ENCODE results near the gene FOXS1. TPM values are rescaled to one million over a fixed set of nuclear protein-coding genes. Genes with fewer than 3 reads are reported as not detected.

Gene FOXS1
- total and polyA plus RNA-seq, 2 experiments from 2014 or later, result 0.26 TPM; not detected in 1

- no peak overlapping the region for H3K27ac Mint-ChIP-seq
- DNase-seq (ENCODE audit: low spot score), result no peak
- no peak for ATAC-seq
Measured at GRCh38 chr20:31818376-31818908, 27.0 kb downstream of the FOXS1 start.

More at GRCh38 chr20:31818376-31818908, 27.0 kb downstream of the FOXS1 start:
- Mint-ChIP-seq H3K4me1 (peaks cover 12% of the 10 kb centered on the region), H3K9me3 (no peaks in the 10 kb centered on the region), H3K36me3 (ENCODE audit: low read depth) (no peaks in the 10 kb centered on the region), H3K27me3 (ENCODE audit: insufficient read depth, low read depth, poor library complexity) (peaks cover 7% of the 10 kb centered on the region), H3K4me3 (no peak overlapping the region)
- H3K4me1 ChIP-seq (ENCODE audit: insufficient read depth), result peaks cover 13% of the 10 kb centered on the region
- no peaks in the 10 kb centered on the region for H3K27me3 ChIP-seq (ENCODE audit: insufficient read depth)
- no peak overlapping the region for H3K4me3 ChIP-seq
- no peak overlapping the region for H2AFZ ChIP-seq
- H3K9me2 ChIP-seq (ENCODE audit: insufficient read depth), result no peaks in the 10 kb centered on the region
- H3K36me3 ChIP-seq (ENCODE audit: insufficient read depth), result no peaks in the 10 kb centered on the region
- H3F3A ChIP-seq (replicated peaks; ENCODE audit: low read depth), result 0 out of 2 replicates have a peak, but pooled peaks cover 10% of the 10 kb centered on the region
- TF ChIP-seq ZNF114 (CRISPR knock-in tag; IDR thresholded peaks at IDR 0.05), result no peak
- TF ChIP-seq, protein P1, sequence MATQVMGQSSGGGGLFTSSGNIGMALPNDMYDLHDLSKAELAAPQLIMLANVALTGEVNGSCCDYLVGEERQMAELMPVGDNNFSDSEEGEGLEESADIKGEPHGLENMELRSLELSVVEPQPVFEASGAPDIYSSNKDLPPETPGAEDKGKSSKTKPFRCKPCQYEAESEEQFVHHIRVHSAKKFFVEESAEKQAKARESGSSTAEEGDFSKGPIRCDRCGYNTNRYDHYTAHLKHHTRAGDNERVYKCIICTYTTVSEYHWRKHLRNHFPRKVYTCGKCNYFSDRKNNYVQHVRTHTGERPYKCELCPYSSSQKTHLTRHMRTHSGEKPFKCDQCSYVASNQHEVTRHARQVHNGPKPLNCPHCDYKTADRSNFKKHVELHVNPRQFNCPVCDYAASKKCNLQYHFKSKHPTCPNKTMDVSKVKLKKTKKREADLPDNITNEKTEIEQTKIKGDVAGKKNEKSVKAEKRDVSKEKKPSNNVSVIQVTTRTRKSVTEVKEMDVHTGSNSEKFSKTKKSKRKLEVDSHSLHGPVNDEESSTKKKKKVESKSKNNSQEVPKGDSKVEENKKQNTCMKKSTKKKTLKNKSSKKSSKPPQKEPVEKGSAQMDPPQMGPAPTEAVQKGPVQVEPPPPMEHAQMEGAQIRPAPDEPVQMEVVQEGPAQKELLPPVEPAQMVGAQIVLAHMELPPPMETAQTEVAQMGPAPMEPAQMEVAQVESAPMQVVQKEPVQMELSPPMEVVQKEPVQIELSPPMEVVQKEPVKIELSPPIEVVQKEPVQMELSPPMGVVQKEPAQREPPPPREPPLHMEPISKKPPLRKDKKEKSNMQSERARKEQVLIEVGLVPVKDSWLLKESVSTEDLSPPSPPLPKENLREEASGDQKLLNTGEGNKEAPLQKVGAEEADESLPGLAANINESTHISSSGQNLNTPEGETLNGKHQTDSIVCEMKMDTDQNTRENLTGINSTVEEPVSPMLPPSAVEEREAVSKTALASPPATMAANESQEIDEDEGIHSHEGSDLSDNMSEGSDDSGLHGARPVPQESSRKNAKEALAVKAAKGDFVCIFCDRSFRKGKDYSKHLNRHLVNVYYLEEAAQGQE (IDR thresholded peaks at IDR 0.05; ENCODE audit: unreplicated experiment), result no peak
- TF ChIP-seq ZNF462 (CRISPR knock-in tag; IDR thresholded peaks at IDR 0.05), result no peak
- no peak for TF ChIP-seq EZH2 (IDR thresholded peaks at IDR 0.05; ENCODE audit: low read depth, unreplicated experiment)
- no peak for TF ChIP-seq NANOG (IDR thresholded peaks at IDR 0.05; ENCODE audit: borderline replicate concordance)
- TF ChIP-seq, protein P2, sequence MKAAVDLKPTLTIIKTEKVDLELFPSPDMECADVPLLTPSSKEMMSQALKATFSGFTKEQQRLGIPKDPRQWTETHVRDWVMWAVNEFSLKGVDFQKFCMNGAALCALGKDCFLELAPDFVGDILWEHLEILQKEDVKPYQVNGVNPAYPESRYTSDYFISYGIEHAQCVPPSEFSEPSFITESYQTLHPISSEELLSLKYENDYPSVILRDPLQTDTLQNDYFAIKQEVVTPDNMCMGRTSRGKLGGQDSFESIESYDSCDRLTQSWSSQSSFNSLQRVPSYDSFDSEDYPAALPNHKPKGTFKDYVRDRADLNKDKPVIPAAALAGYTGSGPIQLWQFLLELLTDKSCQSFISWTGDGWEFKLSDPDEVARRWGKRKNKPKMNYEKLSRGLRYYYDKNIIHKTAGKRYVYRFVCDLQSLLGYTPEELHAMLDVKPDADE (IDR thresholded peaks at IDR 0.05), result no peak
- no peak for TF ChIP-seq POLR2AphosphoS5 (IDR thresholded peaks at IDR 0.05; ENCODE audit: low read depth)
- TF ChIP-seq JUNB (IDR thresholded peaks at IDR 0.05; ENCODE audit: unreplicated experiment), result no peak
- TF ChIP-seq EZH2phosphoT487 (IDR thresholded peaks at IDR 0.05; ENCODE audit: unreplicated experiment), result no peak
- TF ChIP-seq, protein P3, sequence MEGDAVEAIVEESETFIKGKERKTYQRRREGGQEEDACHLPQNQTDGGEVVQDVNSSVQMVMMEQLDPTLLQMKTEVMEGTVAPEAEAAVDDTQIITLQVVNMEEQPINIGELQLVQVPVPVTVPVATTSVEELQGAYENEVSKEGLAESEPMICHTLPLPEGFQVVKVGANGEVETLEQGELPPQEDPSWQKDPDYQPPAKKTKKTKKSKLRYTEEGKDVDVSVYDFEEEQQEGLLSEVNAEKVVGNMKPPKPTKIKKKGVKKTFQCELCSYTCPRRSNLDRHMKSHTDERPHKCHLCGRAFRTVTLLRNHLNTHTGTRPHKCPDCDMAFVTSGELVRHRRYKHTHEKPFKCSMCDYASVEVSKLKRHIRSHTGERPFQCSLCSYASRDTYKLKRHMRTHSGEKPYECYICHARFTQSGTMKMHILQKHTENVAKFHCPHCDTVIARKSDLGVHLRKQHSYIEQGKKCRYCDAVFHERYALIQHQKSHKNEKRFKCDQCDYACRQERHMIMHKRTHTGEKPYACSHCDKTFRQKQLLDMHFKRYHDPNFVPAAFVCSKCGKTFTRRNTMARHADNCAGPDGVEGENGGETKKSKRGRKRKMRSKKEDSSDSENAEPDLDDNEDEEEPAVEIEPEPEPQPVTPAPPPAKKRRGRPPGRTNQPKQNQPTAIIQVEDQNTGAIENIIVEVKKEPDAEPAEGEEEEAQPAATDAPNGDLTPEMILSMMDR (conservative IDR thresholded peaks at IDR 0.05; ENCODE audit: low read depth in 2 of 2), result no peak
- TF ChIP-seq STAT1 (IDR thresholded peaks at IDR 0.05; ENCODE audit: unreplicated experiment), result no peak
- no peak for TF ChIP-seq ZNF331 (CRISPR knock-in tag; IDR thresholded peaks at IDR 0.05; ENCODE audit: low read depth)
- TF ChIP-seq CREB1 (CRISPR knock-in tag; IDR thresholded peaks at IDR 0.05; ENCODE audit: low read depth), result no peak
- H3K79me2 ChIP-seq (replicated peaks; ENCODE audit: insufficient read depth), result no peaks in the 10 kb centered on the region
- no peaks in the 10 kb centered on the region; the same call in 1 of the 2 replicates for H4K20me1 ChIP-seq (replicated peaks; ENCODE audit: insufficient read depth)
- no peak overlapping the region for H3K27ac ChIP-seq (ENCODE audit: low read depth)
- H3K4me2 ChIP-seq, result no peak overlapping the region
